SK-N-SH (cell line): Measurements from ENCODE around the gene SGCA. TPM values are rescaled to one million over a fixed set of nuclear protein-coding genes. Genes with fewer than 3 reads are reported as not detected.

Source experiments
- CTCF ChIA-PET: fragments of 300-600, 350-600 bp; formaldehyde crosslinking; extraction: SDS; loops from one replicate; lab custom pipeline; 2021; lab: Yijun Ruan, JAX
- POLR2A ChIA-PET: fragments of 350-600 bp; sonication (Branson Sonifier 250); formaldehyde crosslinking; extraction: SDS; loops from one replicate; lab custom pipeline; 2020; ENCODE audit warnings: antibody characterized with exemption, inconsistent platforms; lab: Yijun Ruan, JAX
- DNase-seq: peaks from one replicate; pipeline ENCODE4 v3.0.0; 2012
- H2AFZ ChIP-seq: fragments of 200-600 bp; sonication (generic); 2 replicates; pipeline ENCODE4 v1.8.1; 2016; ENCODE audit warnings: antibody characterized with exemption, mild to moderate bottlenecking, low read depth
- H3F3A ChIP-seq: fragments of 200-600 bp; sonication (generic); replicated peaks from 2 replicates; pipeline ENCODE3; 2016; ENCODE audit warnings: antibody characterized with exemption, mild to moderate bottlenecking; ENCODE audit not compliant: insufficient read depth
- H3K27ac ChIP-seq, 2 experiments: fragments of 200-500 bp in 1 of 2; fragments of 200-600 bp in 1 of 2; sonication (Bioruptor generic) in 1 of 2; sonication (generic), shearing (Covaris generic) in 1 of 2; 2 replicates each; pipeline versions ENCODE4 v1.5.1 to v1.6.1; 2014 to 2016; ENCODE audit warnings: low read depth in 2 of 2, inconsistent platforms in 1 of 2, low read length in 1 of 2, mild to moderate bottlenecking in 1 of 2, mixed read lengths in 1 of 2
- H3K27me3 ChIP-seq: fragments of 200-600 bp; sonication (generic), shearing (Covaris generic); 2 replicates; pipeline ENCODE4 v1.6.1; 2016; ENCODE audit warnings: mixed run types; ENCODE audit not compliant: insufficient read depth
- H3K36me3 ChIP-seq, 2 experiments: fragments of 200-500 bp in 1 of 2; fragments of 200-600 bp in 1 of 2; sonication (Bioruptor generic) in 1 of 2; sonication (generic) in 1 of 2; replicated peaks in 1 of 2; 2 replicates each; pipeline versions ENCODE3 to v1.5.1; 2014 to 2016; ENCODE audit warnings: low read length in 1 of 2, mild to moderate bottlenecking in 1 of 2; ENCODE audit not compliant: insufficient read depth in 2 of 2, control insufficient read depth in 1 of 2
- H3K4me1 ChIP-seq, 2 experiments: fragments of 200-500 bp in 1 of 2; fragments of 200-600 bp in 1 of 2; sonication (Bioruptor generic) in 1 of 2; sonication (generic), shearing (Covaris generic) in 1 of 2; 2 replicates each; pipeline versions ENCODE4 v1.5.1 to v1.6.1; 2014 to 2016; ENCODE audit warnings: low read depth in 1 of 2, low read length in 1 of 2, mixed run types in 1 of 2; ENCODE audit not compliant: insufficient read depth in 2 of 2, control insufficient read depth in 1 of 2
- H3K4me2 ChIP-seq: fragments of 200-600 bp; sonication (generic), shearing (Covaris generic); 2 replicates; pipeline ENCODE4 v1.6.1; 2017; ENCODE audit warnings: mixed run types
- H3K4me3 ChIP-seq, 2 experiments: fragments of 200-500 bp in 1 of 2; fragments of 200-600 bp in 1 of 2; sonication (Bioruptor generic) in 1 of 2; sonication (generic), shearing (Covaris generic) in 1 of 2; 2 replicates each; pipeline versions ENCODE4 v1.5.1 to v1.8.1; 2014 to 2016; ENCODE audit warnings: low read depth in 2 of 2, inconsistent platforms in 1 of 2, low read length in 1 of 2, mild to moderate bottlenecking in 1 of 2, mixed read lengths in 1 of 2, moderate library complexity in 1 of 2
- H3K79me2 ChIP-seq: fragments of 200-600 bp; sonication (generic); 2 replicates; pipeline ENCODE4 v1.8.1; 2017; ENCODE audit warnings: mild to moderate bottlenecking; ENCODE audit not compliant: insufficient read depth
- H3K9ac ChIP-seq: fragments of 200-600 bp; sonication (generic); 2 replicates; pipeline ENCODE4 v1.6.1; 2017; ENCODE audit warnings: mixed run types
- H3K9me2 ChIP-seq: fragments of 200-600 bp; sonication (generic); 2 replicates; pipeline ENCODE4 v1.6.1; 2017; ENCODE audit warnings: mixed run types
- H3K9me3 ChIP-seq: fragments of 200-600 bp; sonication (generic); 2 replicates; pipeline ENCODE4 v1.6.1; 2017; ENCODE audit warnings: mixed run types, mild to moderate bottlenecking, moderate library complexity
- H4K20me1 ChIP-seq: fragments of 200-600 bp; sonication (generic); 2 replicates; pipeline ENCODE4 v1.6.1; 2017; ENCODE audit warnings: mild to moderate bottlenecking, mixed run types; ENCODE audit not compliant: insufficient read depth
- CHD2 ChIP-seq: fragments of 150-350 bp; IDR thresholded peaks from 2 replicates; pipeline ENCODE4 v1.6.1; 2018; ENCODE audit warnings: low read length; ENCODE audit not compliant: partially characterized antibody
- CTCF ChIP-seq: fragments of 200-600 bp; sonication (generic); IDR thresholded peaks from 2 replicates; pipeline ENCODE4 v1.6.1; 2017; ENCODE audit warnings: antibody characterized with exemption, mild to moderate bottlenecking, moderate library complexity
- EP300 ChIP-seq, 2 experiments: IDR thresholded peaks; 2 replicates each; pipeline versions ENCODE4 v1.4.0 to v1.6.1; 2012; ENCODE audit warnings: borderline replicate concordance in 1 of 2, low read depth in 1 of 2, low read length in 1 of 2
- FOSL2 ChIP-seq: IDR thresholded peaks from 2 replicates; pipeline ENCODE4 v1.4.0; 2012; ENCODE audit warnings: low read depth, mild to moderate bottlenecking, moderate library complexity, borderline replicate concordance
- FOXJ3 ChIP-seq: sonication (generic); formaldehyde crosslinking; IDR thresholded peaks from 2 replicates; pipeline ENCODE4 v1.5.1; 2020; ENCODE audit warnings: mild to moderate bottlenecking, missing genetic modification reagents
- GATA2 ChIP-seq: sonication (generic); formaldehyde crosslinking; IDR thresholded peaks from 2 replicates; pipeline ENCODE4 v1.5.0; 2020; ENCODE audit warnings: mild to moderate bottlenecking, missing genetic modification reagents
- IRF3 ChIP-seq: fragments of 150-350 bp; IDR thresholded peaks from 2 replicates; pipeline ENCODE4 v1.6.1; 2016; ENCODE audit warnings: mild to moderate bottlenecking, low read depth, low read length
- JUND ChIP-seq: IDR thresholded peaks from 2 replicates; pipeline ENCODE4 v1.4.0; 2012
- MAX ChIP-seq: IDR thresholded peaks from 2 replicates; pipeline ENCODE4 v1.4.0; 2012; ENCODE audit warnings: low read depth
- MEF2A ChIP-seq: IDR thresholded peaks from 2 replicates; pipeline ENCODE4 v1.4.0; 2012; ENCODE audit warnings: low read depth, borderline replicate concordance
- MXI1 ChIP-seq: IDR thresholded peaks from 2 replicates; pipeline ENCODE4 v1.6.1; 2012; ENCODE audit warnings: mild to moderate bottlenecking, low read depth, low read length, improper control_type of control experiment
- NFIC ChIP-seq: IDR thresholded peaks from 2 replicates; pipeline ENCODE4 v1.4.0; 2012; ENCODE audit warnings: borderline replicate concordance
- NRF1 ChIP-seq: IDR thresholded peaks from 2 replicates; pipeline ENCODE4 v1.6.1; 2012; ENCODE audit warnings: low read depth, mild to moderate bottlenecking, low read length
- PBX3 ChIP-seq: IDR thresholded peaks from 2 replicates; pipeline ENCODE4; 2012
- RCOR1 ChIP-seq: fragments of 150-350 bp; IDR thresholded peaks from 2 replicates; pipeline ENCODE4 v1.6.1; 2017; ENCODE audit warnings: antibody characterized with exemption, low read length
- RFX5 ChIP-seq: IDR thresholded peaks from 2 replicates; pipeline ENCODE4 v1.6.1; 2012; ENCODE audit warnings: mild to moderate bottlenecking, improper control_type of control experiment, low read length
- RXRA ChIP-seq: IDR thresholded peaks from 2 replicates; pipeline ENCODE4 v1.4.0; 2012; ENCODE audit warnings: low read depth, mild to moderate bottlenecking, borderline replicate concordance
- SIN3A ChIP-seq: IDR thresholded peaks from 2 replicates; pipeline ENCODE4 v1.6.1; 2012; ENCODE audit warnings: low read depth, mild to moderate bottlenecking, low read length, moderate library complexity, borderline replicate concordance
- WGBS: methylation state at CpG from one replicate; pipeline ENCODE4 v1.1.6; 2017; ENCODE audit warnings: low lambda C conversion rate; 5-methylcytosine and 5-hydroxymethylcytosine counted together
- polyA plus RNA-seq, 3 experiments: library from polyadenylated mRNA; depleted of rRNA; stranded (reverse); fragments of >200 nt; gene quantifications; 2 replicates each; pipeline ENCODE4 v1.2.3, GENCODE V29; 2012

The SGCA gene
- polyA plus RNA-seq, 1 of the 3 experiments (the other 2 are of a cell fraction), result not detected

- H3K27ac ChIP-seq, result no peak overlapping the region
- peaks cover 2% of the 10 kb centered on the region; the same call in 1 of the 2 replicates for H3K79me2 ChIP-seq
- no peaks in the 10 kb centered on the region for H3K27me3 ChIP-seq
- H3K36me3 ChIP-seq, result peaks cover 24 to 44% of the 10 kb centered on the region in 2 experiments
- H3F3A ChIP-seq, result peaks cover 30% of the 10 kb centered on the region
- CTCF ChIA-PET, result interaction anchor here (1.1 to 9.3 kb wide), 7 partner anchors 16 to 41 kb away, joined by 4 to 169 read pairs (median 7); partner anchors contain the start of genes PDK2 and PPP1R9B
- POLR2A ChIA-PET, result interaction anchor here (0.7 kb wide), 1 partner anchor 26 kb away, joined by 3 read pairs; no protein-coding TSS in a partner anchor
- H3K4me2 ChIP-seq, result no peak overlapping the region
- no peaks in the 10 kb centered on the region for H3K9me3 ChIP-seq
- no peak overlapping the region for H3K9ac ChIP-seq
- 86% methylated on average over 14 of the region's 16 CpGs for WGBS
- no peak overlapping the region for H2AFZ ChIP-seq
- H3K4me3 ChIP-seq, result no peak overlapping the region
- peaks cover 17 to 20% of the 10 kb centered on the region in 2 experiments; a peak in 3 of 4 replicates for H3K4me1 ChIP-seq
- no peak for DNase-seq
- no peaks in the 10 kb centered on the region for H3K9me2 ChIP-seq
- H4K20me1 ChIP-seq, result peaks cover 6% of the 10 kb centered on the region
- TF ChIP-seq GATA2 (CRISPR knock-in tag) (no peak), IRF3 (no peak), CTCF (peak; percentile 19; the same call in 1 of the 2 replicates)
These were observed 31.3 kb upstream of the SGCA start for GRCh38 chr17:50134206-50135110.

- H3K4me1 ChIP-seq, result peaks cover 20 to 23% of the 10 kb centered on the region in 2 experiments; a peak in 3 of 4 replicates
- H3F3A ChIP-seq, result peaks cover 32% of the 10 kb centered on the region
- DNase-seq, result no peak
- H3K9me3 ChIP-seq, result no peaks in the 10 kb centered on the region
- ChIA-PET CTCF (interaction anchor here (1.1 to 9.3 kb wide), 7 partner anchors 15 to 44 kb away, joined by 4 to 169 read pairs (median 6); partner anchors contain the start of genes PDK2 and PPP1R9B), POLR2A (interaction anchor here (0.7 to 1.4 kb wide), 2 partner anchors 12 to 25 kb away, joined by 3 to 6 read pairs; no protein-coding TSS in a partner anchor)
- H3K27ac ChIP-seq, result no peak overlapping the region
- no peak overlapping the region for H3K4me3 ChIP-seq
- no peak overlapping the region for H3K4me2 ChIP-seq
- peaks cover 30 to 53% of the 10 kb centered on the region in 2 experiments for H3K36me3 ChIP-seq
- no peak overlapping the region for H2AFZ ChIP-seq
- peaks cover 10% of the 10 kb centered on the region for H4K20me1 ChIP-seq
- WGBS, result 93% methylated on average over 14 of the region's 16 CpGs
- no peak overlapping the region for H3K9ac ChIP-seq
- no peaks in the 10 kb centered on the region for H3K9me2 ChIP-seq
- H3K27me3 ChIP-seq, result no peaks in the 10 kb centered on the region
- H3K79me2 ChIP-seq, result peaks cover 4% of the 10 kb centered on the region; the same call in 1 of the 2 replicates
- no peak for TF ChIP-seq CHD2
- TF ChIP-seq RXRA, result no peak
- TF ChIP-seq MAX, result no peak
- no peak for TF ChIP-seq FOXJ3 (CRISPR knock-in tag)
- no peak for TF ChIP-seq PBX3
- no peak for TF ChIP-seq NFIC
- no peak for TF ChIP-seq IRF3
- no peak for TF ChIP-seq JUND
- no peak for TF ChIP-seq FOSL2
- TF ChIP-seq RFX5, result no peak
- no peak for TF ChIP-seq SIN3A
- no peak for TF ChIP-seq NRF1
- TF ChIP-seq MEF2A, result no peak
- no peak for TF ChIP-seq RCOR1
- TF ChIP-seq EP300 (IDR thresholded peaks at IDR 0.05; ENCODE audit: borderline replicate concordance in 1 of 2, low read depth in 1 of 2, low read length in 1 of 2), result no peak
- TF ChIP-seq MXI1, result no peak
These were observed 30.3 kb upstream of the SGCA start for GRCh38 chr17:50135316-50136095.
